Endodermal cell (in vitro differentiated cells): ENCODE data around the gene HIPK1. TPM values are rescaled to one million over a fixed set of nuclear protein-coding genes. Genes with fewer than 3 reads are reported as not detected.

ENCODE experiments used
- DNase-seq: peaks from one replicate; pipeline ENCODE4 v3.0.0-alpha.2; 2017
- H3K27ac ChIP-seq: 2 replicates; pipeline ENCODE4 v1.5.1; 2013; ENCODE audit warnings: mild to moderate bottlenecking, low read depth, low read length, moderate library complexity
- H3K27me3 ChIP-seq: 2 replicates; pipeline ENCODE4 v1.6.1; 2013; ENCODE audit warnings: mild to moderate bottlenecking, low read length, moderate library complexity; ENCODE audit not compliant: insufficient read depth, control insufficient read depth, poor library complexity, severe bottlenecking
- H3K36me3 ChIP-seq: 2 replicates; pipeline ENCODE4 v1.7.0; 2013; ENCODE audit warnings: mild to moderate bottlenecking, low read length, moderate library complexity; ENCODE audit not compliant: control insufficient read depth, insufficient read depth
- H3K4me1 ChIP-seq: one replicate; pipeline ENCODE4 v1.7.0; 2013; ENCODE audit warnings: low read length; ENCODE audit not compliant: control insufficient read depth, insufficient read depth
- H3K4me3 ChIP-seq: 2 replicates; pipeline ENCODE4 v1.5.1; 2013; ENCODE audit warnings: mild to moderate bottlenecking, low read length, moderate library complexity
- H3K9ac ChIP-seq: 2 replicates; pipeline ENCODE4 v1.6.1; 2013; ENCODE audit warnings: mild to moderate bottlenecking, low read length, moderate library complexity; ENCODE audit not compliant: poor library complexity, severe bottlenecking; ENCODE audit errors: extremely low read depth
- H3K9me3 ChIP-seq: 2 replicates; pipeline ENCODE4 v1.6.1; 2013; ENCODE audit warnings: mild to moderate bottlenecking, low read length, moderate library complexity; ENCODE audit not compliant: control insufficient read depth
- H3K27ac Mint-ChIP-seq: 2 replicates; pipeline ENCODE4 v1.8.0; 2020; ENCODE audit warnings: mixed read lengths
- H3K27me3 Mint-ChIP-seq: 2 replicates; pipeline ENCODE4 v1.8.0; 2021; ENCODE audit warnings: mild to moderate bottlenecking, mixed read lengths; ENCODE audit not compliant: insufficient read depth
- H3K36me3 Mint-ChIP-seq: 2 replicates; pipeline ENCODE4 v1.8.0; 2020; ENCODE audit warnings: low read depth, mixed read lengths
- H3K4me1 Mint-ChIP-seq: 2 replicates; pipeline ENCODE4 v1.8.0; 2020; ENCODE audit warnings: mixed read lengths
- H3K4me3 Mint-ChIP-seq: 2 replicates; pipeline ENCODE4 v1.8.0; 2020; ENCODE audit warnings: mild to moderate bottlenecking, moderate library complexity, mixed read lengths
- H3K9me3 Mint-ChIP-seq: 2 replicates; pipeline ENCODE4 v1.8.0; 2020; ENCODE audit warnings: mild to moderate bottlenecking, mixed read lengths
- WGBS, 2 experiments: methylation state at CpG; one replicate each; pipeline versions ENCODE4 v1.1.5 to v1.1.7; 2013; ENCODE audit warnings: missing lambda C conversion rate in 2 of 2, mixed read lengths in 1 of 2; ENCODE audit not compliant: insufficient coverage in 1 of 2, insufficient read length in 1 of 2; 5-methylcytosine and 5-hydroxymethylcytosine counted together
- total RNA-seq, 2 donors: library from RNA; stranded (reverse); fragmentation: NEBNext Ultra II Directional in 1 of 2; extraction: Animal tissue kit (Norgen Biotek cat#: 25700) in 1 of 2; gene quantifications; 2 replicates in 1 of 2; 3 replicates in 1 of 2; pipeline ENCODE4 v1.2.1, GENCODE V29; 2021
- TF ChIP-seq, protein P1 (sequence below): fragments of 200-600 bp; sonication (generic); conservative IDR thresholded peaks from 2 replicates; pipeline ENCODE4 v1.5.0; 2021; ENCODE audit warnings: antibody characterized with exemption, mild to moderate bottlenecking

HIPK1 gene
- total RNA-seq, 2 donors from 2014 or later: 71.4 to 79.2 TPM

- Histone ChIP-seq H3K9me3 (no peaks in the 10 kb centered on the region), H3K27ac (no peak overlapping the region), H3K36me3 (peaks cover 15% of the 10 kb centered on the region), H3K4me3 (no peak overlapping the region), H3K27me3 (peaks cover 11% of the 10 kb centered on the region), H3K4me1 (no peaks in the 10 kb centered on the region), H3K9ac (no peak overlapping the region)
- Mint-ChIP-seq H3K4me3 (no peak overlapping the region), H3K36me3 (peaks cover under 1% of the 10 kb centered on the region), H3K4me1 (peaks cover 2% of the 10 kb centered on the region), H3K9me3 (no peaks in the 10 kb centered on the region), H3K27ac (no peak overlapping the region), H3K27me3 (peaks cover 6% of the 10 kb centered on the region)
- no peak for DNase-seq
- 82 to 87% methylated on average over 2 of the region's 2 CpGs for WGBS, 2 experiments
- TF ChIP-seq, protein P1, sequence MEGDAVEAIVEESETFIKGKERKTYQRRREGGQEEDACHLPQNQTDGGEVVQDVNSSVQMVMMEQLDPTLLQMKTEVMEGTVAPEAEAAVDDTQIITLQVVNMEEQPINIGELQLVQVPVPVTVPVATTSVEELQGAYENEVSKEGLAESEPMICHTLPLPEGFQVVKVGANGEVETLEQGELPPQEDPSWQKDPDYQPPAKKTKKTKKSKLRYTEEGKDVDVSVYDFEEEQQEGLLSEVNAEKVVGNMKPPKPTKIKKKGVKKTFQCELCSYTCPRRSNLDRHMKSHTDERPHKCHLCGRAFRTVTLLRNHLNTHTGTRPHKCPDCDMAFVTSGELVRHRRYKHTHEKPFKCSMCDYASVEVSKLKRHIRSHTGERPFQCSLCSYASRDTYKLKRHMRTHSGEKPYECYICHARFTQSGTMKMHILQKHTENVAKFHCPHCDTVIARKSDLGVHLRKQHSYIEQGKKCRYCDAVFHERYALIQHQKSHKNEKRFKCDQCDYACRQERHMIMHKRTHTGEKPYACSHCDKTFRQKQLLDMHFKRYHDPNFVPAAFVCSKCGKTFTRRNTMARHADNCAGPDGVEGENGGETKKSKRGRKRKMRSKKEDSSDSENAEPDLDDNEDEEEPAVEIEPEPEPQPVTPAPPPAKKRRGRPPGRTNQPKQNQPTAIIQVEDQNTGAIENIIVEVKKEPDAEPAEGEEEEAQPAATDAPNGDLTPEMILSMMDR: no peak
Observed at GRCh38 chr1:113917400-113918082, 11.6 kb upstream of the HIPK1 start.

- H3K4me1 Mint-ChIP-seq: peaks cover under 1% of the 10 kb centered on the region
- no peak overlapping the region for H3K4me3 Mint-ChIP-seq
- Histone ChIP-seq H3K36me3 (peaks cover 8% of the 10 kb centered on the region), H3K9ac (no peak overlapping the region), H3K4me3 (no peak overlapping the region), H3K4me1 (no peaks in the 10 kb centered on the region), H3K9me3 (no peaks in the 10 kb centered on the region), H3K27me3 (peaks cover 12% of the 10 kb centered on the region), H3K27ac (no peak overlapping the region)
- no peaks in the 10 kb centered on the region for H3K9me3 Mint-ChIP-seq
- no peak overlapping the region for H3K27ac Mint-ChIP-seq
- DNase-seq: no peak
- peaks cover 10% of the 10 kb centered on the region for H3K27me3 Mint-ChIP-seq
- TF ChIP-seq, protein P1: no peak
- no peaks in the 10 kb centered on the region for H3K36me3 Mint-ChIP-seq
Observed at GRCh38 chr1:113918243-113918642, 10.9 kb upstream of the HIPK1 start.

DNA sequence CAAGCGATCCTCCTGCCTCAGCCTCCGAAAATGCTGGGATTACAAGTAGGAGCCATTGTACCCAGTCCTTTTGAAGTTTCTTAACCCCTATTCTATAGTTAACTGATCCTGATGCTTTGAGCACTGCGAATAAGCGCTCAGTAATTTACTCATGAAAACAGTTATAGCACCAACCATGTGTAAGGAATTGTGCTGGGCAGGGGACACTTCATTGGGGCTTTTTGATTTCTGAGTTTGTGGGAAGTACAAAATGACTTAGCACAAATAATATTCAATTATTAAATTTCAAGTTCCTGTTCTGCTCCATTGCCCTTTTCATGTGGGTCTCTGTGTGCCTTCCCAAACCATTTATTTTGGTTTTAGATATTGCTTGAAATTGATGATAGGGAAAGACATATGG is 6.2 kb upstream of the HIPK1 start:
- Histone ChIP-seq H3K9me3 (no peaks in the 10 kb centered on the region), H3K4me3 (no peak overlapping the region)

More for the DNA sequence above, 6.2 kb upstream of the HIPK1 start:
- peaks cover 23% of the 10 kb centered on the region for H3K27me3 Mint-ChIP-seq
- no peak overlapping the region for H3K4me3 Mint-ChIP-seq
- no peak for DNase-seq
- H3K27ac Mint-ChIP-seq: no peak overlapping the region
- H3K9ac ChIP-seq: no peak overlapping the region
- no peak overlapping the region for H3K27ac ChIP-seq
- no peaks in the 10 kb centered on the region for H3K4me1 Mint-ChIP-seq
- no peaks in the 10 kb centered on the region for H3K36me3 Mint-ChIP-seq
- H3K36me3 ChIP-seq: no peaks in the 10 kb centered on the region
- H3K4me1 ChIP-seq: peaks cover under 1% of the 10 kb centered on the region
- H3K27me3 ChIP-seq: peaks cover 32% of the 10 kb centered on the region
- 60 to 71% methylated on average over 3 to 4 of the region's 4 CpGs for WGBS, 2 experiments
- TF ChIP-seq, protein P1: no peak
- no peaks in the 10 kb centered on the region for H3K9me3 Mint-ChIP-seq
